Measurements from ENCODE around the gene CMIP.

The CMIP gene

GRCh38 chr16:81635063-81635937 lies 190.7 kb downstream of the CMIP start:
- H3K4me1 ChIP-seq (ENCODE audit: insufficient read depth, low read length) = peaks cover 19% of the 10 kb centered on the region
- no peak overlapping the region for H3K27ac ChIP-seq (ENCODE audit: low read length)
- ATAC-seq (ENCODE audit: insufficient read depth, low read depth) = no peak
- no peaks in the 10 kb centered on the region for H3K27me3 ChIP-seq (ENCODE audit: insufficient read depth, low read length, poor library complexity)
- peaks cover 9% of the 10 kb centered on the region for H3K79me2 ChIP-seq (ENCODE audit: insufficient read depth, low read length)
- peaks cover 79% of the 10 kb centered on the region for H4K20me1 ChIP-seq (ENCODE audit: insufficient read depth, low read length)
- no peak overlapping the region for H3K4me2 ChIP-seq (ENCODE audit: insufficient read depth, low read length)
- peaks cover 7% of the 10 kb centered on the region for H3K36me3 ChIP-seq (ENCODE audit: insufficient read depth, low read length)
- H3K4me3 ChIP-seq (ENCODE audit: low read depth in 1 of 2, low read length in 2 of 2) = no peak overlapping the region
- DNase-seq = no peak
- TF ChIP-seq EZH2 (IDR thresholded peaks at IDR 0.05; ENCODE audit: borderline replicate concordance, low read depth, low read length, severe bottlenecking) (no peak), CTCF (IDR thresholded peaks at IDR 0.05; ENCODE audit: borderline replicate concordance, extremely low read depth, low read length, poor library complexity, severe bottlenecking) (no peak)
- H3K9ac ChIP-seq (ENCODE audit: low read depth, low read length) = no peak overlapping the region
- H3K9me3 ChIP-seq (ENCODE audit: insufficient read depth, low read length, severe bottlenecking) = no peaks in the 10 kb centered on the region
- no peak overlapping the region for H2AFZ ChIP-seq (ENCODE audit: low read depth, low read length)

- H3K27ac ChIP-seq (ENCODE audit: low read length) = no peak overlapping the region
- no peak overlapping the region for H3K4me2 ChIP-seq (ENCODE audit: insufficient read depth, low read length)
- DNase-seq = no peak
- no peaks in the 10 kb centered on the region for H3K27me3 ChIP-seq (ENCODE audit: insufficient read depth, low read length, poor library complexity)
- H3K9ac ChIP-seq (ENCODE audit: low read depth, low read length) = no peak overlapping the region
- H3K4me1 ChIP-seq (ENCODE audit: insufficient read depth, low read length) = peaks cover 19% of the 10 kb centered on the region
- no peak overlapping the region for H3K4me3 ChIP-seq (ENCODE audit: low read depth in 1 of 2, low read length in 2 of 2)
- no peak for TF ChIP-seq EZH2 (IDR thresholded peaks at IDR 0.05; ENCODE audit: borderline replicate concordance, low read depth, low read length, severe bottlenecking)
- H3K9me3 ChIP-seq (ENCODE audit: insufficient read depth, low read length, severe bottlenecking) = no peaks in the 10 kb centered on the region
- no peak overlapping the region for H2AFZ ChIP-seq (ENCODE audit: low read depth, low read length)
- H3K79me2 ChIP-seq (ENCODE audit: insufficient read depth, low read length) = peaks cover 14% of the 10 kb centered on the region
- peaks cover 17% of the 10 kb centered on the region for H3K36me3 ChIP-seq (ENCODE audit: insufficient read depth, low read length)
- no peak for ATAC-seq (ENCODE audit: insufficient read depth, low read depth)
- peaks cover 79% of the 10 kb centered on the region for H4K20me1 ChIP-seq (ENCODE audit: insufficient read depth, low read length)
Measured at GRCh38 chr16:81636298-81636993, 191.8 kb downstream of the CMIP start.

GRCh38 chr16:81637336-81638235 lies 193.0 kb downstream of the CMIP start:
- Histone ChIP-seq H2AFZ (ENCODE audit: low read depth, low read length) (no peak overlapping the region), H3K4me3 (ENCODE audit: low read depth in 1 of 2, low read length in 2 of 2) (no peak overlapping the region), H3K4me1 (ENCODE audit: insufficient read depth, low read length) (peaks cover 11% of the 10 kb centered on the region), H3K4me2 (ENCODE audit: insufficient read depth, low read length) (no peak overlapping the region), H3K36me3 (ENCODE audit: insufficient read depth, low read length) (peaks cover 24% of the 10 kb centered on the region), H3K9me3 (ENCODE audit: insufficient read depth, low read length, severe bottlenecking) (no peaks in the 10 kb centered on the region), H3K27me3 (ENCODE audit: insufficient read depth, low read length, poor library complexity) (no peaks in the 10 kb centered on the region), H3K27ac (ENCODE audit: low read length) (no peak overlapping the region), H3K9ac (ENCODE audit: low read depth, low read length) (no peak overlapping the region), H4K20me1 (ENCODE audit: insufficient read depth, low read length) (peaks cover 75% of the 10 kb centered on the region), H3K79me2 (ENCODE audit: insufficient read depth, low read length) (peaks cover 17% of the 10 kb centered on the region)
- TF ChIP-seq CTCF (IDR thresholded peaks at IDR 0.05; ENCODE audit: borderline replicate concordance, extremely low read depth, low read length, poor library complexity, severe bottlenecking) (no peak), EZH2 (IDR thresholded peaks at IDR 0.05; ENCODE audit: borderline replicate concordance, low read depth, low read length, severe bottlenecking) (no peak)
- DNase-seq = no peak
- no peak for ATAC-seq (ENCODE audit: insufficient read depth, low read depth)
